UCSD-AML1 (cell line): ENCODE measurements around the gene C19orf25.
A peak's percentile ranks its signal among the peaks of the same experiment; 100 is the strongest.
"Not testable (repeated sequence)": the region's sequence is repeated elsewhere in the genome, so short reads cannot be mapped to it uniquely, and the experiment has no call there.

Source experiments
- DNase-seq: peaks from one replicate; lab custom pipeline; 2025; ENCODE audit not compliant: unreplicated experiment; lab: John Stamatoyannopoulos, UW

C19orf25 gene

DNA sequence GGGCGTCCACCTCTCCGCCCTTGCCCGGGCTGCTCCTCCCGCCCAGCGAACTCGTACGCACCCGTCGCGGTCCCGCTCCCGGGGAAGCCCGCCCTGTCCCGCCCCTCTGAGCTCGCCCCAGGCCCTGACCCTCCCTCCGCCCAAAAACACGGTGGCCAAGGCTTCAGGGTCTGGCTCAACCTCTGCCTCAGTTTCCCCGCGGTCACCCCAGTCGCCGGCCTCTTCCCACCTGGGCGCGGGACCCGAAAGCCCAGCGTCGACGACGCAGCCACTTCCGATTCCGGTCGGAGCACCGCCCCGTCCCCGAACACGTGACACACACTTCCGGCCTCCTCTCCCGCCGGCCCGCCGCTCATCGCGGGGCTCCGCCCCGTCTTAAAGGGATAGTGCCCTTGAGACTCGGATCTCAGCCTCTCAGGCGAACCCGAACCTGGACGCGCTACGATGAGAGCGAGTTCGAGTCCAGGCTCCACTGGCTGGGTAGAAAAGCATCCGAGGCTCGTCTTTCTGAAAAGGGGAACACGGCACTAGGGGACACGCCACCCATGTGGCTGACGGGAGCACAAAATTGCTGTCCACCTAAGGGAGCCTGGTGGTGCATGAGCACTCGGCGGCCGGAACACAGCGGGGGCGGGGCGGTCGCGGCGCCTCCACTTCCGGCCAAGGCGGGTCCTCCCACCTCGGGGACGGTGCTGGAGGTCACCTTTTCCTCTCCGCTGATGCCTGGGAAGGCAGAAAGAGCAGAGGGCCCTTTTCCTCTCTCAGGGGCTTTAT, at the start of gene C19orf25:
C19orf25 (minus strand) TSS at position 282 of the 774 bp plus-strand sequence. CDS start 312 bp downstream, outside the sequence.
- peak; percentile 96 for DNase-seq

DNA sequence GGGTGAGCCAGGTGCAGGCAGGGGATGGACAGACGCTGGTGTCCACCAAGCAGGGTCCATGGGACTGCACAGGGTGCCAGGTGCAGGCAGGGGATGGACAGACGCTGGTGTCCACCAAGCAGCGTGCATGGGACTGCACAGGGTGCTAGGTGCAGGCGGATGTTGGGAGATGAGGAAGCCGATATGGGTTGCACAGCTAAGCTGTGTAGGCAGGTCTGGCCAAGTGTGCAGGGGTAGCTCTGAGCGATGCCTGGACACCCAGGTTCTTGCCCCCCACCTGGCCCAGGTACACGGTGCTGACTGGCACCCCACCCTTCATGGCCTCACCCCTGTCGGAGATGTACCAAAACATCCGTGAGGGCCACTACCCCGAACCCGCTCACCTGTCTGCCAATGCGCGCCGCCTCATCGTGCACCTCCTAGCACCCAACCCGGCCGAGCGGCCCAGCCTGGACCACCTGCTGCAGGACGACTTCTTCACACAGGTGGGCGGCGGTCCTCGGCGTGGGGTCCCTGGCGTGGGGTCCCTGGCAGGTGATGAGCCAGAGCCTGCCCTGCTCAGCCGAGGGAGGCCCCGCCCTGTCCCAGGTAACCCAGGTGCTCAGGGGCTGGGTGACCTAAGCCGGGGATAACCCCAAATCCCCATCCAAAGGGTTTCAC, 48.8 kb upstream of the C19orf25 start:
- no peak for DNase-seq

DNA sequence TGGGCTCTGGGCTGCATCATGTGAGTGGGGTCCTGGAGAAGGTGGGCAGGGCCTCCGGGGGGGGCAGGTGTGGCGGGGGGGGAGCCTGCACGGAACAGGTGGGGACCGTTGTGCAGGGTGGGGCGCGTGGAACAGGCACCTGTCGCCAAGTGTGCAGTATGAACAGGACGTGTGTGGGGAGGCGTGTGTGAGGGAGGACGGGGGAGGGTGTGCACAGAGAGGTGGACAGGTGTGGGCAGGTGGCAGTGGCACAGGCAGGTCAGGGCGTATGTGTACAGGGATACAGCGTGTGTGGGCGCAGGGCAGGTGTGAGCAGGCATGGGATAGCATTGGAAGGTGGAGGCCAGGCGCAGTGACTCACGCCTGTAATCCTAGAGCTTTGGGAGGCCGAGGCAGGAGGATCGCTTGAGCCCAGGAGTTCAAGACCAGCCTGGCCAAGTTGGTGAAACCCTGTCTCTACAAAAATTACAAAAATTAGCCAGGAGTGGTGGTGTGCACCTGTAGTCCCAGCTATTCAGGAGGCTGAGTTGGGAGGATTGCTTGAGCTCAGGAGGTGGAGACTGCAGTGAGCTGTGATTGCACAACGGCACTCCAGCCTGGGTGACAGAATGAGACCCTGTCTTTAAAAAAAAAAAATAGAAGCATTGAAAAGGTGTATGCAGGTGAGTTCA, 48.1 kb upstream of the C19orf25 start:
- no peak for DNase-seq

DNA sequence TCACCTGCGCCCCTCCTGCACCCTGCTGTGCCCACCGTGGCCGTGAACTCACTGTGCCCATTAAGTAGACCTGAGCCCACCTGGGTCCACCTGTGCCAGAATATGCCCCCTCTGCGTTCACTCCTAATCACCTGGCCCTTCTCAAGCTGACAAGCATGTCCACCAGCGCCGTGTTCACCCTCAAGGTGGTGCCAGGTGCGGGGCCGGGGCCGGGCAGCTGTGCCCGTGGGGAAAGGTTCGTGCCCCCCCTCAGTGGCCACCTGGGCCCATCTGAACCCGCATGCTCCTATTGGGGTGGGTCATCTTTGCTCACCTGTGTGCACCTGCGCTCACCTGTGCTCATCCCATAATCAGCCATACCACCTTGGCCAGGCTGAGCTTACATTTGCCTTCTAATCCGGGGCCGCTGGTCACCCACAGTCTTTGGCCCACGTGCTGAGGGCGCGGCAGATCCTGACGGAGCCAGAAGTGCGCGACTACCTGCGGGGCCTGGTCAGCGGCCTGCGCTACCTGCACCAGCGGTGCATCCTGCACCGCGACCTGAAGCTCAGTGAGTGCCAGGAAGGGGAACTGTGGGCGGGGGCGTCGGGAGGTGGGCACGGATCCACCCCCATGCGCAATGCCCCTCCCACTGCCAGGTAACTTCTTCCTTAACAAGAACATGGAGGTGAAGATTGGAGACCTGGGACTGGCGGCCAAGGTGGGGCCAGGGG, 47.2 kb upstream of the C19orf25 start:
- DNase-seq: no peak

DNA sequence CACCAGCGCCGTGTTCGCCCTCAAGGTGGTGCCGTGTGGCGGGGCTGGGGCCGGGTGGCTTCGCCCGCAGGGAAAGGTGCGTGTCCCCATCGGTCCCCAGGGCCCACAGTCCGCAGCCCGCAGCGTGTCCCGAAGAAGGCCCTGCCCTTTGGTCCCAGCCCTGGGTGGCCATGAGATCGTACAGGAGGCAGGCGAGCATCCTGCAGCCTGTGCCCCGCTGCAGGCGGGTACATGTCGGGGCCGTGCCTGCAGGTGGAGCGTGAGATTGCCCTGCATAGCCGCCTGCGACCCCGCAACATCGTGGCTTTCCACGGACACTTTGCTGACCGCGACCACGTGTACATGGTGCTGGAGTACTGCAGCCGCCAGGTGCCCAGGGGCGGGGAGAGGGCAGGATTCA, 46.3 kb upstream of the C19orf25 start:
- no peak for DNase-seq

DNA sequence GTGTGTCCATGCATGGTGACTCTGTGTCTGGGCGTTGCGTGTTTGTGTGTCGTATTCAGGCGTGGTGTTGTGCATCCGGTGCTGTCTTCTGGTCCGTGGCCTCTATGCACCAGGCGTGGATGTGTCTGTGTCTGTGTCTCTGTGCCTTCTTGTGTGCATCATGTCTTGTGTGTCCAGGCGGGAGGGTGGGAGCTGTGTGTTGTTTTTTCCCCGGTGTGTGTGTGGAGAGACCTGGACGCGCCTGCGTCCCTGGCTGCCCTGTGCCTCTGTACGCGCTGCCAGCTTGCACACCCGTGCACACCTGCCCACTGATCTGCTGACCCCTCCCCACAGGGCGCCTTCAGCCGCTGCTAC, 45.9 kb upstream of the C19orf25 start:
- no peak for DNase-seq

DNA sequence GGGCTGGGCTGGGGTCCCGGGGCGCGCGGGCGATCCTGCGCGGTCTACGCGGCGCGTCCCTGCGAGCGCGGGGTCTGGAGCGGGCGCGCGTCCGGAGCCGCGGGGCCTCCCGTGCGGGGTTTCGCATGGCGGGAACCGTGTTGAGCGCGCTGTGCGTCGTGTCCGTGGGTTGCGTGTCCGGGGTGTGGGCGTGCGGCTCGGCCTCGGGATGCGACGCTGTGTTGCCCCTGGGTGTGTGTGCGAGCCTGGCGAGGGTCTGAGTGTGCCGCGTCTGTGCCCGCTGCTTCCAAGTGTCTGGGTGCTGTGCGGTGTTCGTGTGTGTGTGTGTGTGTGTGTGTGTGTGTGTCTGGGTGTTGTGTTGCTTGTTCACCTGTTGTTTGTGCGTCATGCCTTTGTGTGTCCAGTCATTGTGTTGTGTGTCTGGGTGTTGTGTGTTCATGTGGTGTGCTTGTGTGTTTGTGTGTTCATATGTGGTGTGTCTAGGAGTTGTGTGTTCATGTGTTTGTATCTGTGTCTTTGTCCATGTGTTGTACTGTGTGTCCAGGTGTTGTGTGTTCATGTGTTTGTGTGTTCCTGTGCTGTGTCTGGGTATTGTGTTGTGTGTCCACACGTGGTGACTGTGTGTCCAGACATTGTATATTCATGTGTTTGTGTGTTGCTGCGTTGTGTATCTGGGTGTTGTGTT, 45.4 kb upstream of the C19orf25 start:
- no peak for DNase-seq

DNA sequence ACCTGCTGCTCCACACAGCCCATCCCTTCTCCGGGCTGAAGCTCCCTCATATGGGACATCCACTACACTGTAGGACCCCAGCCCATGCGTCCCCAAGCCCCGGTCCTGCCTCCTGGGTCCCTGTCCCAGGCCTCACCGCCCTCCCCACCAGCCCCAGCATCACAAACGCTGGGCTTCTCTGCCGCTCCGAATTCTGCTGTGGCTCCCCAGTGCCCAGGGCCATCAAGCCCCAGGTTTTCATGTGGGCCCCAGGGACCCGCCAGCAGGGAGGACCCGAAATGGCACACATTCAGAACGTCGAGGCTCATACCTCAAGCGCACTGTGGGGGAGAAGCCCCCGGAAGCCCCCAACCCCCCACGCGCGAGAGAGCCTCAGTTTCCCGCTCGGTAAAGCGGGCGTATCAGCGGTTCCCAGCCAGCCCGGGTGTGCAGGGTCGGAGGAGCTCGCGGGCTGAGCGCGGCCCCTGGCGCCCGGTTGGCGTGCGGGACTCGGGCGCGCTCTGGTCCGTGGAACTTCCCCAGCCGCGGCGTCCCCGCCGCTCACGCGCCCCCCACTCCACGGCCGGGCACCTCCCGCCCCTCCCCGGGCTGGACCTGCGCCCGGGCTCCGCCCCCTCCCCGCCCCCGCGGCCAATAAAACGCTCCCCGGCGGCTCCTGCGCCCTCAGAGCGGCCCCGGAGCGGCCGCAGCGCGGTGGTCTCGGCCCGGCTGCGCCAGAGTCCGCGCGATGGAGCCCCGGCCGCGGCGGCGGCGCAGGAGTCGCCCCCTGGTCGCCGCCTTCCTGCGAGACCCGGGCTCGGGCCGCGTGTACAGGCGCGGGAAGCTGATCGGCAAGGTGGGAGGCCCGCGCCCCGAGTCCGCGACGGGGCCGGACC, 44.6 kb upstream of the C19orf25 start, which contains the start of gene PLK5:
PLK5 (plus strand) TSS at position 666 of the 875 bp plus-strand sequence. CDS start 2,920 bp downstream, outside the sequence.
- no peak for DNase-seq

DNA sequence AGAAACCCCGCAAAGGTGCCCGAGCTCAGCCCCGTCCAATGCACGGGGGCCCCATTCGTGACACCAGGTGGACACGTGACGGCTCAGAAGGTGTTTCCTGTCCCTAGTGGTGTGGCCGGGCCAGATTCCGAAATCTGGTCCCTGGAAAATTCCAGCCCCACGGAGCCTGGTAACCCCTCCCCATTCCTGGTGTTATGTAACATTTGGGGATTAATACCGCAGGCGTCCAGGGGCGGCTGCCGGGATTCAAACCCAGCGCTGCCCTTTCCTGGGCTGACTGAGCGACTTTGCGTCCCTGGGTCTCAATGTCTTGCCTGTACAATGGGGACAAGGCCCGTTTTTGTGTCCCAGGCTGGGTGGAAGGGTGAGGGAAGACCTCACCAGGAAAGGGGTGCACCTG, 43.8 kb upstream of the C19orf25 start:
- no peak for DNase-seq

DNA sequence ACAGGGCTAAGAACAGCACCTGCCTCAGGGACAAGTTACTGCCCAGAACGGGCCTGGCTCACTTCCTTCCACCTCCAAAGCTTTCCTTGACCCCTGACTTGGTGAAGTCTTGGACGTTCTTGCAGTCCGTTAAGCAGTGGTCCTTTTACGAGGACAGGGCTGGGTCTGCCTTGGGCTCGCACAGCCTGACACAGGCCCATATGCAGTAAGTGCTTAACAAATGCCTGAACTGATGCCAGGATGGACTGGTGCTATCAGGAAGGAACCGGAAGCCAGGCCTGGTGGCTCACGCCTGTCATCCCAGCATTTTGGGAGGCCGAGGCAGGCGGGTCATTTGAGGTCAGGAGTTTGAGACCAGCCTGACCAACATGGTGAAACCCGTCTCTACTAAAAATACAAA, 43.0 kb upstream of the C19orf25 start:
- DNase-seq: no peak

DNA sequence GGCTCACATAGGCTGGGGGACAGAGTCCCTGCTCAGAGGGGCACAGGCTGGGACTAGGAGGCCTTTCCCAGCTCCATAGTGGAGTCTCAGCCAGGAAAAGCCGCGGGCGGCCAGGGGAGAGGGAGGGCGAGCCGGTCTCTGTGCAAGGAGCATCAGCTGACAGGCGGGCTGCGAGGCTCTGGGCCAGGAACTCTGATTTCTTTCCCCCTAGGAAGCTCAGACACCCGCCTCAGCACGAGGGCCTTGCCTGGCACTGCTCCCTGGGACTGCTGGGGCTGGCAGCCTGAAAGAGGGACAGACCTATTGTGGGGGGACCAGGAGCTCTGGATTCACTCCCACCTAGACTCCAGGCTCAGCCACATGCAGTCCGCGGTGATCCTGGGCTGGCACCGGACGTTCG, 42.6 kb upstream of the C19orf25 start:
- DNase-seq: no peak

DNA sequence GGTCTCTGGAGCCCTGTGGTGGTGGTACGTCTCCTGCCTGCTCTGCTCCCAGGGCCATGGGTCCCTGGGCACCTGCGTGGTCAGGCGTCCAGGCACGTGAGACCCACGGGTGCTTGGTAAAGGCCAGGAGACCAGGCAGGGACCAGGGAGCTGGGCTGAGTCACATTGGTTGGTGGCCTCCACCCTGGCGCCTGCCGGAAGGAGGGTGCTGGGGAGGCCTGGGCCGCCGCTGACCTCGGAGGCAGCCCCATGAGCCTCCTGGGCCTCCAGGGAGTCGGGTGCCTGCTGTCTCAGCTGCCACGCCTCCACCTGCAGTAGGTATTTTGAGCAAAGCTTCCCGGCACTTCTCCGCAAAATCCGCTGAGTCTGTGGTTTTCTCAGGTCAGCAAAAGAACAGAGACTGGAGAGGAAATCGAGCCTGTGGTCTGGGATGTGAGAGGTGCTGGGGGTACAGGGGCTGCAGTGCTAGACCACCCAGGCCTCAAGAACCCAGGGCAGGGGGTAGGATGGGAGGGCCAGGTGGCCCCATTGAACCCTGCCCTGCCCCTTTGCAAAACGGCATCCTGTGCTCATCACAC, 41.3 kb upstream of the C19orf25 start:
- DNase-seq: no peak

DNA sequence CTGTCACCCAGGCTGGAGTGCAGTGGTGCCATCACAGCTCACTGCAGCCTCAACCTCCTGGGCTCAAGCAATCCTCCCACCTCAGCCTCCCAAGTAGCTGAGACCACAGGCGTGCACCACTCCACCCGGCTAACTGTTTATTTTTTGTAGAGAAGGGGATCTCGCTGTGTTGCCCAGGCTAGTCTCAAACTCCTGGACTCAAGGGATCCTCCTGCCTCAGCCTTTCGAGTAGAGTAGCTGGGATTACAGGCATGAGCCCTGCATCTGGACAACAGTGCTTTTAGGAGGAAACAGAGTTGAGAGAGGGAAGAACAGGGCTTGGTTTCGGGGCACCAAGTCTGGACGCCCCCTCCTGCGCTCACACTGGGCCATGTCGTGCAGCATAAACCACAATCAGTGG, 40.8 kb upstream of the C19orf25 start:
- not testable (repeated sequence) for DNase-seq

DNA sequence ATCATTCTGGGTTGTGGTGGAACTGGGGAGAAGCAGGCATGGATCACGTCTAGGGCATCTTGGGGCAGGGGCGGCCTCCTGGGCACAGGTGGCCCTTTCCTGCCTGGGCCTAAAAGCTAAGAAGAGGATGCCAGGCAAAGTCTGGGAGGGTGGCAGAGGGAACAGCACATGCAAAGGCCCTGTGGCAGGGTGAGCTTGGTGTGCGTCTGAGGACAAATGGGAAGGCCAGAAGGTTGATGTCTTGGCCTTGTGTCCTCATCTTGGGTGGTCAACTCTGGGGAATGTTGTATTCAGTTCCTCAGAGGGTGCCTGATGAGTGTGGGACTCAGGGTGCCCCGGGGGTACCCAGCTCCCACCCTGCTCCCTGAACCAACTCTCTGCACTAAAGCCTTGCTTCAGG, 39.5 kb upstream of the C19orf25 start:
- DNase-seq: no peak

DNA sequence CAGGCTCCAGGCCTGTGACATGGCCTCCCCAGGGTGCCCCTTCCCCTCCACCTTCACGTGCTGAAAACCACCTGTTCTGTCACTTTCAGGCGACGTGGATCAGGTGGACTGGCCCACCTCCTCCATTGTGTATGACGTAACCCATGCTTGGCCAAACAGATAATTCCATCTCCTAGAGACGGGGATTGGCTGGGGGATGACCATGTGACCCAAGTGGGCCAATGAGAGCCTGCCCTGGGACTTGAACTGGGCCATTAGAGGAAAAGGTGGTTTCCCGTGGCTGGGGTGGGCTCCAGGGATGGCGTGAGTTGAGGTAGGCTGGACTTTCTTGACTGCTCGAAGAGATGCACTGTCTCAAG, 37.4 kb upstream of the C19orf25 start:
- DNase-seq: no peak

DNA sequence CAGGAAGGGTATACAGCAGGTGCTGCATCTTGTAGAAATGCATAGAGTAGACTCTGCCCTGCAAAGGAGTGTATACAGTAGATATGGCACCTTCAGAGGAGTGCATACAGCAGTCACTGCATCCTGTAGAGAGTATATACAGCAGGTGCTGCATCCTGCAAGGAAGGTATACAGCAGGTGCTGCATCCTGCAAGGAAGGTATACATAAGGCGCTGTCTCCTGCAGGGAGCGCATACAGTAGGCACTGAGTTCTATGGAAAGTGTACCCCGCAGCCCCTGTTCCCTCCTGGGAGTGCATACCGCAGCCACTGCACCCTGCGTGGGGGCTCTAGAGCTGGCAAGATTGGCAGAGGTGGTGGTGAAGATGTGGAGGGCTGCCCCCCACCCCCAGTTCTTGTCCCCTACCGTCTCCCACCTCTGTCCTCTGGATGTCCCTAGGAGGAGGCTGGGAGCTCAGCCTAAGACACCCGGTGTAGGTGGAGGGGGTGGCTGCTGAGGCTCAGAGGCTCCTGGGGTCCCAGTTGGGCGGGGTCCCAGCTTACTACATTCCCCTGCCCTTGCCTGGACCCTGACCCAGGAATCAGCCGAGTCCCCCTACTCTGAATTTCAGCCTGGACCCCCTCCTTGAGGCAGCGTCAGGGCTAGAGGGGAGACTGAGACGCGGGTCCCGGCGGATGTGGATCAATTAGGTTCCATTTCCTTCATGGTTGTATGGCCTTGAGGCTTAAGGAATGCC, 36.1 kb upstream of the C19orf25 start:
- DNase-seq: no peak

DNA sequence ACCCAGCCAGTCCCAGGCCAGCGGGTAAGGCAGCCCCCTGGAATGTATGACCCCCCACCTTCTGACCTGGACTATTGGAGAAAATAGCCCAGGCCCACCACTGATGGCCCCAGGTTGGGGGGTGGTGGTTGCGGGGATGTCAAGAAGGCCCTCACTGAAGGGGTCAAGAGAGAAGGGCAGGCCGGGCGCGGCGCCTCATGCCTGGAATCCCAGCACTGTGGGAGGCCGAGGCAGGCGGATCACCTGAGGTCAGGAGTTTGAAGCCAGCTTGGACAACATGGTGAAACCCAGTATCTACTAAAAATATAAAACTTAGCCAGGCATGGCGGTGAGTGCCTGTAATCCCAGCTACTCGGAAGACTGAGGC, 35.3 kb upstream of the C19orf25 start:
- no peak for DNase-seq

DNA sequence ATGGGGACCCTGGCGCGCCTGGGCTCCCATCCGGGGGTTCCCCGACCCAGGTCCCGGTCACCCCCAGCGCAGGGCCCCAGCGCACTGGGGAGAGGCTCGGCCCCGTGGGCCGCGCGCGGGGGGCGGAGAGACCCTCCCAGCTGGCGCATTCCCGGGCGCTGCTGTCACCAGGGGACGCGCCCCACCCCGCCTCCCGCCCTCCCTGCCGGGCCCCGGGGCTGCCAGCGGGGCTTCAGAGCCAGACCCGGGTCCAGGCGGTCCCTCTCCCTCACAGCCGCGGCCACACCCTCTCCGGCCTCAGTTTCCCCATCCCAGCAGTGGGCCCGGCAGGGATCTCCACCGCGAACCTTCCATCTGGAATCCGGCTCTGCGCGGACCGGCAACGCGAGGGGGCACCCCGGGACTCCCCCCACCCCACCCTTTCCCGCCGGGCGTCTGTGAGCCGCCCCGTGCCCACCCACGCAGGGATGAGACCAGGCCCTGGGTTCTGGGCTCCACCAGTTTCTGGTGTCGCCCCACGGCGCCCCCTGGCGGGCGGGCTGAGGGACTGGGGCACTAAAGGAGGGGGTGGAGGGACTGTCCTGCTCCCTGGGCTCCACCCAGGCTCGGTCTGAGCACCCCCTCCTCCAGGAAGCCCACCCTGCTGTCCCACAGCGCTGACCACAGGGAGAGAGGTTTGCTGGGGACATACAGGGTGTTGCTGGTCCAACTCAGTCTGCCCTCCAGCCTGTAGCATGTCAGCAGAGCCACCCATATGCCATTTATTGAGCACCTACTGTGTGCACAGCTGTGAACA, 34.7 kb upstream of the C19orf25 start:
- DNase-seq: peak; percentile 76
